ENCODE results near the gene ADAMTS15. TPM values are rescaled to one million over a fixed set of nuclear protein-coding genes. Genes with fewer than 3 reads are reported as not detected.

The ADAMTS15 gene, protein sequence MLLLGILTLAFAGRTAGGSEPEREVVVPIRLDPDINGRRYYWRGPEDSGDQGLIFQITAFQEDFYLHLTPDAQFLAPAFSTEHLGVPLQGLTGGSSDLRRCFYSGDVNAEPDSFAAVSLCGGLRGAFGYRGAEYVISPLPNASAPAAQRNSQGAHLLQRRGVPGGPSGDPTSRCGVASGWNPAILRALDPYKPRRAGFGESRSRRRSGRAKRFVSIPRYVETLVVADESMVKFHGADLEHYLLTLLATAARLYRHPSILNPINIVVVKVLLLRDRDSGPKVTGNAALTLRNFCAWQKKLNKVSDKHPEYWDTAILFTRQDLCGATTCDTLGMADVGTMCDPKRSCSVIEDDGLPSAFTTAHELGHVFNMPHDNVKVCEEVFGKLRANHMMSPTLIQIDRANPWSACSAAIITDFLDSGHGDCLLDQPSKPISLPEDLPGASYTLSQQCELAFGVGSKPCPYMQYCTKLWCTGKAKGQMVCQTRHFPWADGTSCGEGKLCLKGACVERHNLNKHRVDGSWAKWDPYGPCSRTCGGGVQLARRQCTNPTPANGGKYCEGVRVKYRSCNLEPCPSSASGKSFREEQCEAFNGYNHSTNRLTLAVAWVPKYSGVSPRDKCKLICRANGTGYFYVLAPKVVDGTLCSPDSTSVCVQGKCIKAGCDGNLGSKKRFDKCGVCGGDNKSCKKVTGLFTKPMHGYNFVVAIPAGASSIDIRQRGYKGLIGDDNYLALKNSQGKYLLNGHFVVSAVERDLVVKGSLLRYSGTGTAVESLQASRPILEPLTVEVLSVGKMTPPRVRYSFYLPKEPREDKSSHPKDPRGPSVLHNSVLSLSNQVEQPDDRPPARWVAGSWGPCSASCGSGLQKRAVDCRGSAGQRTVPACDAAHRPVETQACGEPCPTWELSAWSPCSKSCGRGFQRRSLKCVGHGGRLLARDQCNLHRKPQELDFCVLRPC
- not detected for total RNA-seq

DNA sequence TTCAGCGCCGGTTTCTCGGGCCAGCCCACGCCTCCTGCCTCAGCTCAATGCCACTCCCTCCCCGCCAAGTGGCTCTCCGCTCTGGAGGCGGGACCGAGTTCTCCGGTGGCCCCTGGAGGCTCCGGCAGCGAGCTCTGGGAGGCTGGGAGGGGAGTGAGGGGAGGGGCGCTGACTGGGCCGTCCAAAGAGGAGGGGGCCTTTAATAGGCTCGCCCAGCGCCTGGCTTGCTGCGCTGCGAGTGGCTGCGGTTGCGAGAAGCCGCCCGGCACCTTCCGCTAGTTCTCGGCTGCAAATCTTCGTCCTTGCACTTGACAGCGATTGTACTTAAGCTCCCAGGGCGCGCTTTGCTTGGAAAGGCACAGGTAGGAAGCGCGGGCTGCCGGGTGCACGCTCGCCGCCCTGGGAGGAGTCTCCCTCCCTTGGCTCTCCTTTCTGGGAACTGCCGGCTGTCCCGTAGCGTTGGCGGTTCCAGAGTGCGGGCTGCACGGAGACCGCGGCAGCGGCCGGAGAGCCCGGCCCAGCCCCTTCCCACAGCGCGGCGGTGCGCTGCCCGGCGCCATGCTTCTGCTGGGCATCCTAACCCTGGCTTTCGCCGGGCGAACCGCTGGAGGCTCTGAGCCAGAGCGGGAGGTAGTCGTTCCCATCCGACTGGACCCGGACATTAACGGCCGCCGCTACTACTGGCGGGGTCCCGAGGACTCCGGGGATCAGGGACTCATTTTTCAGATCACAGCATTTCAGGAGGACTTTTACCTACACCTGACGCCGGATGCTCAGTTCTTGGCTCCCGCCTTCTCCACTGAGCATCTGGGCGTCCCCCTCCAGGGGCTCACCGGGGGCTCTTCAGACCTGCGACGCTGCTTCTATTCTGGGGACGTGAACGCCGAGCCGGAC is at the start of gene ADAMTS15:
ADAMTS15 (plus strand) TSS at position 230 of the 894 bp plus-strand sequence; CDS start at position 559, 329 bp downstream.
- DNase-seq (no peak), ATAC-seq (peak; percentile 71 to 72)
- peaks cover 5% of the 10 kb centered on the region for H3K4me1 Mint-ChIP-seq (ENCODE audit: low read depth)
- no peaks in the 10 kb centered on the region for H3K36me3 Mint-ChIP-seq (ENCODE audit: insufficient read depth)
- H3K9me3 Mint-ChIP-seq = no peaks in the 10 kb centered on the region
- H3K4me3 Mint-ChIP-seq = peak within 1 kb of the TSS; percentile 4
- peaks cover 47% of the 10 kb centered on the region for H3K27me3 Mint-ChIP-seq (ENCODE audit: low read depth)

DNA sequence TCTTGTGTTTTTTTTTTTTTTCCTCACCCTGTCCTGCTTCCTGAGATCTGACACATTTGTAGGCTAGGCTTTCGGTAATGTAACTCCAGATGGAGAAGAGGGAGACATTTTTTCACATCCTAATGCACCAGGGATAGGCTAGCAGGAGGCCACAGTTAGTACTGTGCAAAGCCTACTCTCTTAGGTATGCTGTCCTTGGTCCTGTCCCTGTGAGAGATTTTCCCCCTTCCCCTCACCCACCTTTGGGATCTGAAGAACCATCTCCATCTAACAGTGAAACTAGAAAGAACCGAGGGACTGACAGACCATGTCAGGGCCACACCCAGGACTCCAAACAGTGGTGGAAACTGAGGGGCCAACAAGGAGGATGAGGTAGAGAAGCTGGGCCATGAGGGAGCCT is 49.2 kb upstream of the ADAMTS15 start:
- H3K4me1 Mint-ChIP-seq (ENCODE audit: low read depth) = peaks cover 7% of the 10 kb centered on the region

DNA sequence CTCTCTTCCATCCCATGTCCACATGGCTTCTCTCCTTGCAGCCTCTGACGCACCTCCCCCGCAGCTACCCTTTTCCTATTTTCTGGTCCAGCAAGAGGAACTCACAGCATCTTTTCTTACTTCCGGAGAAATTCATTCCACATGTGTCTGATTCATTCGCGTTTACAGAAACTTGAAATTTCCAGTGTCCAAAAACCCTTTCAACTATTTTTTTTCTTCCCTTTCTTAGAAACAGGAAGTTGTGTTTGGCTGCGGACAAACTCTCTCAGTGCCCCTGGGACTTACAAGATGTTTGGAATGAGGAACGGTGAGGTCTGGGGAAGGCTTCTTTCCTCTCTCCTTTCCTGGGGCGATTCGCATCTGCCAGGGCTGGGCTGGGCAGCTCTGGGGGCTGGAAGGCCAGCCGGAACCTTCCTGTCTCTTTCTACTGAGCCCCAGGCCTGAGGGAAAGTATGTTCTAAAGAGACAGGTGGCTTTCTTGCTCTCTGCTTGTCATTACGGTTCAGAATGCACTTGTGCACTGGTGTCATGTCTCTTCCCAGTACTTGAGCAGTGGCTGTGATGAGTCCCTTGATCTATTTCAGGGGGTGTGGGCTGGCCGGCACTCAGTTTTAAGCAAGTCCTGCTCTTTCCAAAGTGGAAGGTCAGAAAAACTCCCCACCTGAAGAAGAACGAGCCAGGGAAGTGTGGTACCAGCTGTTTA is 47.5 kb upstream of the ADAMTS15 start:
- H3K9me3 Mint-ChIP-seq = no peaks in the 10 kb centered on the region
- H3K27me3 Mint-ChIP-seq (ENCODE audit: low read depth) = peaks cover 34% of the 10 kb centered on the region
- H3K36me3 Mint-ChIP-seq (ENCODE audit: insufficient read depth) = peaks cover 2% of the 10 kb centered on the region
- ATAC-seq (no peak), DNase-seq (no peak)
- peaks cover 7% of the 10 kb centered on the region for H3K4me1 Mint-ChIP-seq (ENCODE audit: low read depth)
- no peak overlapping the region for H3K4me3 Mint-ChIP-seq

More for the DNA sequence above, 49.2 kb upstream of the ADAMTS15 start:
- no peaks in the 10 kb centered on the region for H3K9me3 Mint-ChIP-seq
- H3K27me3 Mint-ChIP-seq (ENCODE audit: low read depth) = peaks cover 38% of the 10 kb centered on the region
- peaks cover 2% of the 10 kb centered on the region for H3K36me3 Mint-ChIP-seq (ENCODE audit: insufficient read depth)
- DNase-seq (no peak), ATAC-seq (no peak)
- H3K4me3 Mint-ChIP-seq = no peak overlapping the region

DNA sequence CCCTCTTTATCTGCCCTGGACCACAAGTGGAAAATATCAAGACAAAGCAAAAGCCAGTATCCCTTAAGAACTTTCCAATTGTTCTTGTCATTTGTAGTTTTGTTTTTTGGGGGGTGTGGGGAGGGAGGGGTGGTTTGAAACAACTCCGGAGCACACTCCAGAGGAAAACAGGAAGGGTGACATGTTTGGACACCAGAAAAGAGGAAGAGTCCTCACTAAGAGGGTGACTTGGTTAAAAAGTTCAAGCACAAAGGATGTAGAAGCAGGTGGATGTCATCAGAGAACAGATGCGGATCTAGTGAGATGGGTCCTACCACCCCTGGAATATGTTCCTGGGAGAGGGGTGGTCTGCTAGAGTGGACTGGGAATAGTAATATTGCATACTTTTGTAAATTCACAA is 45.9 kb upstream of the ADAMTS15 start:
- Mint-ChIP-seq H3K9me3 (no peaks in the 10 kb centered on the region), H3K27me3 (ENCODE audit: low read depth) (peaks cover 25% of the 10 kb centered on the region), H3K4me1 (ENCODE audit: low read depth) (peaks cover 7% of the 10 kb centered on the region), H3K36me3 (ENCODE audit: insufficient read depth) (no peaks in the 10 kb centered on the region), H3K4me3 (no peak overlapping the region)
- no peak for DNase-seq
- ATAC-seq = no peak

DNA sequence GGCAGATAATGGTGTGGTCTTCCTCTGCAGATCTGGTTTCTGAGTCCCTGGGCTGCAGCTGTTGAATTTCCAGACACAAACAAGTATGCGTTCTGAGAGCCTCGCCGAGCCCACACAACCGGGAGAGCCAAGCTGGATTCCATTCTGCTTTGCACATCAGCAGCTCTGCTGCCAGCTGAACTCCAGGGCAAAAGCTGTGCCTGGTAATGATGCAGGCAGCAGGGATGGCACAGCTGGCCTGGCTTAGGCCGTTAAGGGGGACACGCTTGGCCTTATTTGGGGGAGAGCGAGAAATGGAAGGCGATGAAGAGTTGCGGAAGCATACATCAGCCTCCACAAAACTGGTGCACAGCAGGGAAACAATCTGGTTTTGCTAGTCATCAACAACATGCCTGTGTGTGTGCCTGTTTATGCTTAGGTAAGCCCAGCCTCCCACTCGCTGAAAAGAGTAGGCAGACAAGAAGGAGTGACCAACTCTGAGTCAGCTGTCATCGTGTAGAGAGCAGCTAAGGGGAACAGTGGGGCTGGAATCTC is 45.1 kb upstream of the ADAMTS15 start:
- H3K4me3 Mint-ChIP-seq = no peak overlapping the region
- ATAC-seq = peak in 1 of 2 donors; percentile 27
- H3K9me3 Mint-ChIP-seq = no peaks in the 10 kb centered on the region
- H3K4me1 Mint-ChIP-seq (ENCODE audit: low read depth) = peaks cover 7% of the 10 kb centered on the region
- H3K36me3 Mint-ChIP-seq (ENCODE audit: insufficient read depth) = no peaks in the 10 kb centered on the region
- DNase-seq = no peak
- peaks cover 20% of the 10 kb centered on the region for H3K27me3 Mint-ChIP-seq (ENCODE audit: low read depth)

DNA sequence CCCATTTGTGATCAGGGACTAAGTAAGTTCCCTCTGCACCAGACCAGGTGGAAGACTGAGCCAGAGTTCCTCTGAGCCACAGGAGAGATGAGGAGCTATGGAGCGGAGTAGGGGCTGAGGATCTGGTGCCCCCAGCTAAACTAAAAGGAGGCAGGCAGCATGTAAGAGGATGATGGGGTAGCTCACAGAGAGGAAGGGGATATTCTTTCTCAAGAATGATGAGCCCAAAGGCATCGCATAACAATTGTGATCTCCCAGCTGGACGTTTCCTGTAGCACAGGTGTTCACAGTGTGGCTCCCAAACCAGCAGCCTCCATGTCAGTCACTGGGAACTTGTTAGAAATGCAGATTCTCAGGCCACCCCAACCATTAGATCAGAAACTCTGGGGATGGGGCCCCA is 44.5 kb upstream of the ADAMTS15 start:
- H3K36me3 Mint-ChIP-seq (ENCODE audit: insufficient read depth) = no peaks in the 10 kb centered on the region
- no peak for ATAC-seq
- H3K27me3 Mint-ChIP-seq (ENCODE audit: low read depth) = peaks cover 15% of the 10 kb centered on the region
- no peak overlapping the region for H3K4me3 Mint-ChIP-seq
- H3K9me3 Mint-ChIP-seq = no peaks in the 10 kb centered on the region
- no peak for DNase-seq
- H3K4me1 Mint-ChIP-seq (ENCODE audit: low read depth) = peaks cover 7% of the 10 kb centered on the region

DNA sequence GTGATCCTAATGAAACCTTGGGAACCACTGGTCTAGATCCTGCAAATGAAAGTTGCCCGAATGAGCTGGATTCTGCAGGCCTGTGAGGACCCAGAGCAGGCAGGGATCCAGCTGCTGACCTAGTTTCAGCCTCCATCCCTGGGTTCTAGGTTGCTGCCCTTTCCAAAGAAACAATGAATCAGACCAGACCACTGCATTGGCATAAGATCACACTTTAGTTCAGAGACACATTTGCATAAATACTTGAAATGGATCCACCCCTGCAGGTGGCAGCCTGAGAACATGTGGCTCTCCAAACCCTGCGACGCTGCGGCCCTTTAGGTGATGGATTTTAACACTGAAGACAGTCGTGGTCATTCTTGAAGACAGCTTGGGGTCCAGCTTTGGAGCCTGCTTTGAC is 43.7 kb upstream of the ADAMTS15 start:
- DNase-seq (no peak), ATAC-seq (no peak)
- no peaks in the 10 kb centered on the region for H3K9me3 Mint-ChIP-seq
- H3K27me3 Mint-ChIP-seq (ENCODE audit: low read depth) = peaks cover 14% of the 10 kb centered on the region
- H3K4me3 Mint-ChIP-seq = no peak overlapping the region
- peaks cover 7% of the 10 kb centered on the region for H3K4me1 Mint-ChIP-seq (ENCODE audit: low read depth)
- no peaks in the 10 kb centered on the region for H3K36me3 Mint-ChIP-seq (ENCODE audit: insufficient read depth)

DNA sequence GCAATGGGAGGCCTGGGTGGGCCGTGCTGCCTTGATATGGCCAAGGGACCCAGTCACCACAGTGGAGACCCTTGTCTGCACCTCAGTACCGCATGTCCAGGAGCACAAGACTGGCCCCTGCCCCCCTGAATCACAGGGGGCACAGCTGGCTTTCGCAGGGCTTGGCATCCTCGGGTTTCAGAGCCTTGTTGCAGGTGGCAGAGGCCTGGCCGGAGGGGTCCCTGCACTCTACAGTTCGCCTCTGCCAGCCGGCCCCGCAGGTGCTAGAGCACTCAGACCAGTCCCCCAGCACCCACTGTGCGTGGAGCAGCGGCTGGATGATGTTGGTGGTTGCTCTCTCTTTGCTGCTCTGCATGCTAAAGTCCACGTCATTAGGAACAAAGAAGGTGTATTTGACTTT is 43.0 kb upstream of the ADAMTS15 start:
- DNase-seq = no peak
- Mint-ChIP-seq H3K9me3 (no peaks in the 10 kb centered on the region), H3K4me1 (ENCODE audit: low read depth) (peaks cover 7% of the 10 kb centered on the region), H3K4me3 (no peak overlapping the region), H3K36me3 (ENCODE audit: insufficient read depth) (no peaks in the 10 kb centered on the region), H3K27me3 (ENCODE audit: low read depth) (peaks cover 10% of the 10 kb centered on the region)
- no peak for ATAC-seq

DNA sequence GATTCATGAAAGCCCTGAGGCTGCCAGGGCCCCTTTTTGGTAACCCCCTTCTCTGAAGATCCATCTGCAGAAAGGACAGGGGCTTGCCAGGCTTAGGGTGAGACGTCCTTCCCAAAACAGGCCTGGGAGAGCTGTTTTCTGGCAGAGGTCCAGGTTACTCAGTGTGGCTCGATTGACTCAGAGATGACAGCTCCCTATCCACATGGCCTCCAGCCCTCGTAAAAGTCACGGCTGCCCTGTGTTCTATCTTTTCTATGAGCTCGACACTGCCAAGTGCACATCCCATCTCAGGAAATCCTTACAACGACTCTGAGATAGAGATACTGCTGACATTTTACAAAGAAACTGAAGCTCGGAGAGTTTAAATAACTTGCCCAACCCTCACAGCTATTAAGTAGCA is 40.5 kb upstream of the ADAMTS15 start:
- H3K4me1 Mint-ChIP-seq (ENCODE audit: low read depth) = no peaks in the 10 kb centered on the region
- ATAC-seq (no peak), DNase-seq (no peak)
- no peaks in the 10 kb centered on the region for H3K9me3 Mint-ChIP-seq
- no peaks in the 10 kb centered on the region for H3K36me3 Mint-ChIP-seq (ENCODE audit: insufficient read depth)
- no peak overlapping the region for H3K4me3 Mint-ChIP-seq
- H3K27me3 Mint-ChIP-seq (ENCODE audit: low read depth) = peaks cover 4% of the 10 kb centered on the region

DNA sequence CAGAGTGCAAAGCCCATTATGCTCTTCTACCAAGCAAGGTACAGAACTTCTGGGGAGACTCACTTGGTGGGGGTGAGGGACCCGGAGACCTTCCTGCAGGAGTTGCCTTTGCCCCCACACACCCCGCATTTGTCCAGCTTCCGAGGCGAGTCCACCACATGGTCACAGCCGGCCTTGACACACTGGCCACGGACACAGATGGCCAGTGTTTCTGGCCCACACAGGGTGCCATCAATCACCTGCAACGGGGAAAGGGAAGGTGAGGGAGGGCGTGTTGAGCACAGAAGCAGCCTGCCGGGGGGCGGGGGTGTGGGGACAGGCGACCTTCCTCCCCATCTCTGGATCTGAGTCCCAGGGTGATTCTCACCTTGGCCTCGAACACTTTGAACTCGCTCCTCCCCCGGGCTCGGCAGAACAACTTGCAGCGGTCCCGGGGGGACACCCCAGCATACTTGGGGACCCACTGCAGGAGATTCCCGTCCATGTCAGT is 40.0 kb upstream of the ADAMTS15 start:
- no peaks in the 10 kb centered on the region for H3K4me1 Mint-ChIP-seq (ENCODE audit: low read depth)
- no peaks in the 10 kb centered on the region for H3K9me3 Mint-ChIP-seq
- H3K4me3 Mint-ChIP-seq = no peak overlapping the region
- H3K27me3 Mint-ChIP-seq (ENCODE audit: low read depth) = peaks cover 4% of the 10 kb centered on the region
- no peaks in the 10 kb centered on the region for H3K36me3 Mint-ChIP-seq (ENCODE audit: insufficient read depth)
- DNase-seq = no peak
- ATAC-seq = no peak

DNA sequence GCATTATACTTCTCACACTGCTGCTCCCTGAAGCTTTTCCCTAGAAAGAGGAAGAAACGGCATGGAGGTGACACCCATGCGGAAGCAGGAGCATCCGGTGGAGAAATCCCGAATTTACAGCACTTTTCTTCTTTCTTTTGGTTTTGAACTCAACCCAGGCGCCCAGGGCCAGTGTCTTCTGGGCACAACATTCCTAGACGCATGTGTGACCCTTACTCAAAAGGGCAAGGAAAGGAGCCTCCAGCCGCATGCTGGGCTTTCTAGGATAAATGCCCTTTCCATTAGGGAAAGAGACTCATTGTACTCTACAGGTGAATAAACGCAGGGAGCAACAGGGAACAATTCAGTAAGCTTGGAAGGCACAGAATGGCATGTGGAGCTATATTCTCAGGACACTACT is 39.5 kb upstream of the ADAMTS15 start:
- DNase-seq (no peak), ATAC-seq (no peak)
- no peaks in the 10 kb centered on the region for H3K9me3 Mint-ChIP-seq
- no peaks in the 10 kb centered on the region for H3K4me1 Mint-ChIP-seq (ENCODE audit: low read depth)
- H3K4me3 Mint-ChIP-seq = no peak overlapping the region
- no peaks in the 10 kb centered on the region for H3K36me3 Mint-ChIP-seq (ENCODE audit: insufficient read depth)
- peaks cover 6% of the 10 kb centered on the region for H3K27me3 Mint-ChIP-seq (ENCODE audit: low read depth)

DNA sequence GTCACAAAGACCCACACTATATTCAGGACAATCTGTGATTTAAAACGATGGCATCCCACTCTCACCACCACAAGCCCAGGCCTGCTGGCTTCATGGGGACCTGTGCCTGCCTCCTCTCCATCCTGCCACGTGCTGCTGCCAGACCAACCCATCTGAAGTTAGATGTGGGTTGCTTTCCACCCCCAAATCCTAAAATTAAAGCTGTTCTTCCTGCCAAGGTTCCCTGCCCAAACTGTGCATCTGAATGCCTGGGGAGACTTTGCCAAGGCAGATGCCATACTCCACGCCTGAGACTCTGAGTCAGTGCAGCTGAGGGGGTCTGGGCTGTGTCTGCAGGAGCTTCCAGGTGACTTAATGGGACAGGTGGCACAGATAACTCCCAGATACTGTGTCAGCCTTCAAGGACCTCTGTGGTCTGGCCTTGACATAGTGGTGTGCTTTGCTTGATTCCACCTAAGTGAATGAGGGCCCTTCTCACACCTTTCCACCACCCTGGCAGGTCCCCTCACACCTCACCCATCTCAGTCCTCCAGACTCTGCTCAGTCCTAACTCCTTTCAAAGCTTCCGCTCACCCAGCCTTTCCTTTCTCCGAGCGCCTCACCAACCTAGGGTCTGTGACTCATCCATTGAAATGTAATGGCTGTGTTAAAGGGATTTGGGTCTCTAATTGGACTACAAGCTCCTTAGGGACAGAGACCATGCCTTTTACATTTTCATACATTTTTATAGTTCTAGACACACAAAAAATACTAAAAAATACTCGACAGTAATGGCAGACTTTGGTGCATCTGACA is 38.7 kb upstream of the ADAMTS15 start:
- Mint-ChIP-seq H3K4me1 (ENCODE audit: low read depth) (no peaks in the 10 kb centered on the region), H3K9me3 (no peaks in the 10 kb centered on the region), H3K36me3 (ENCODE audit: insufficient read depth) (no peaks in the 10 kb centered on the region), H3K4me3 (no peak overlapping the region), H3K27me3 (ENCODE audit: low read depth) (peaks cover 8% of the 10 kb centered on the region)
- DNase-seq (no peak), ATAC-seq (no peak)

All from activated T-cell treated with anti-CD3 and anti-CD28 coated beads, Interleukin-2, amount 50 U/mL, for 4 hours (primary cell).